HG03064 (cell line): ENCODE data around the gene RAB8B.
"Not testable (repeated sequence)": the region's sequence is repeated elsewhere in the genome, so short reads cannot be mapped to it uniquely, and the experiment has no call there.

ENCODE experiments used
- ATAC-seq: cut with Tn5 transposase; IDR thresholded peaks from one replicate; pipeline ENCODE4 v1.9.1; 2021; ENCODE audit warnings: low read depth; ENCODE audit not compliant: unreplicated experiment

The RAB8B gene

DNA sequence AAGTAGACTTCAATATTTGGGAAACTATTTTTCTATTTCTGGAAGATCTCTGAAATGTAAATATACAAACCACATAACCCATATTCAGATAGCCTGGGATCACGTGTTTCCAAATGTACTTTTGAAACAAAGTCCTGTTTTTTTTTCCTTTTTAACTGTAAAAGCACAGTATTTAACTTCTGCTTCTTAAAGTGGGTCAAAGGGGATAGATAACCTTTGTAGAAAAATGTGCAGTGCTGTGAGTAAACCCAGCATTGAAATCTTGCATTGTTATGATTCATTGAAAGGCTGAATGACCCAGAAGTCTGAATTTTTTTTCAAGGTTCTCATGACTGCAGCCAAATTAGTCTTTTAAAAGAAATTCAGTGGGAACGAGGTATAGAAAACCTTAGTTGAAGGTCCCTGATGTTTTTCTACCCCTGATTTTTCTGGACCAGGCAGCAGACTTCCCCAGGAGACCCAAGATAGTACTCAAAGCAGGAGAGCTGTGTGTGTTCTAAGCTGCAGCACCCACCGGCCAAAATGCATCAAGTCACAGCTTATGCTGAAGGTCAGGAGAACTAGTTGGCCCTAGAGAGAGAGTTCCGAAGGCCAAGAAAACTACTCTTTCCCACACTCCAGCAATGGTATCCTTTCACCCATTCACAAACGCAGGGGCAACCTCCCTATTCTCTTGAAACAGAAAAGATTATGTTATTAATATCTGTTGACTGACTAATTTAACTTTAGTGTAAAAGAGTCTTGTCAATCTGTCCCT lies 44.4 kb downstream of the RAB8B start:
- no peak for ATAC-seq

DNA sequence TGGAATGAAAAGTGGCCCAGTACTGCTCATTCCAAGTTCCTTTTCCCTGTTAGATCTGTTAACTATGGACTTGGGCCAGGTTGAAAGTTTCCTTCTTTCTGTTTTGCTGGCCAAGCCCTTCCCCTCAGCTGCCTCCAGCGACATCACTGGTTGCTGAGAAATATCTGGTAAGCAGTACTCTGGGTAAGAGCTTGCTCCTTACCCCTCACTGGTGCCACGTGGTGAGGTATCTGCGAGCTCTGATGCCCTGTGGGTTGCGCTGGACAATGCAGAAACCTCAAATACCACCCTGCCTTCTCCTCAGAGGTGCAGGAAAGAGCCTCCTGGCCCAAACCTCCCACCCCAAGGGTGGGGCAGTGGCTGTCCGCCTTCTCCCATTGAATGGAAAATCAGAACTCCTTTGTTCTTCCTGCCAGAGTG lies 45.1 kb downstream of the RAB8B start:
- no peak for ATAC-seq

DNA sequence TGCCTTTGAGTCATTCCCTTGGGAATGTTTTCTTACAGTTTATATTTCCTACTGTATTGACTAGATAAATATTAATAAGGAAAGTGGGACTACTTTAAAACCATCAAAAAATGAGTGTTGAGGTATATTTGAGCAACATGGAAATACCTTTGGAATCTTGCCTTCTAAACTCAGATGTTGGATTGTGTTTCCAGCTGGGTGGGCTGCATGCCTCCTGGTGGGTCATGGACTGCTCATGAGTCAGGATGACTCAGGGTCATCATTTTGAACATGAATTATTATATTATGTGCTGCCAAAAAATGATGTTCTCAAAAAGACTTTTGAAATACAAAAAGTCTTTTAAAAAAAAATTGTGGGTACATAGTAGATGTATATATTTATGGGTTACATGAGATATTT lies 46.9 kb downstream of the RAB8B start:
- ATAC-seq: no peak

DNA sequence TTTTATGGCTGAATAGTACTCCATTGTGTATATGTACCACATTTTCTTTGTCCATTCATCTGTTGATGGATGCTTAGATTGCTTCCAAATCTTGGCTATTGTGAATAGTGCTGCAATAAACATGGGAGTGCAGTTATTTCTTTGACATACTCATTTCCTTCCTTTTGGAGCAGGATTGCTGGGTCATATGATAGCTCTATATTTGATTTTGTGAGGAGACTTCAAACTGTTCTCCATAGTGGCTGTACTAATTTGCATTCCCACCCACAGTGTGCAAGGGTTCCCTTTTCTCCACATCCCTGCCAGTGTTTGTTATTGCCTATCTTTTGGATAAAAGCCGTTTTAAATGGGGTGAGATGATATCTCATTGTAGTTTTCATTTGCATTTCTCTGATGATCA lies 47.7 kb downstream of the RAB8B start:
- not testable (repeated sequence) for ATAC-seq

DNA sequence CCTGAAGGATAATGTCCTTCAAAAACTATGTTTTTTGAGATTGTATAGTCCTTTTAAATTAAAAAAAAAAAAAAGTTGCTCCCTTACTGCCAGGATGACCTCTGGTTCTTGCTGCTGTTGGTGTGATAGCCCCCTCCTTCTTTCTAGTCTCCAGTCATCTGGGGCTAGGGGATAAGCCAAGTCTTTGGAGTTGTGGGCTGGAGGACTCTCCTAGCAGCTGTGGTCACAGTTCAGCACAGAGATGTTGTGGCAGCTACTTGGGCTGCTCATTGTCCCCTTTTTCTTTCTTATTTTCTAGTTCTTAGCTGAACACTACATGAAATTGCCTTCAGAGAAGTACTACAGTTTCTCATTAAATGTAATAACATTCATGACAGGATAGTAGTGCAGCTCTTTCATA lies 48.8 kb downstream of the RAB8B start:
- no peak for ATAC-seq

DNA sequence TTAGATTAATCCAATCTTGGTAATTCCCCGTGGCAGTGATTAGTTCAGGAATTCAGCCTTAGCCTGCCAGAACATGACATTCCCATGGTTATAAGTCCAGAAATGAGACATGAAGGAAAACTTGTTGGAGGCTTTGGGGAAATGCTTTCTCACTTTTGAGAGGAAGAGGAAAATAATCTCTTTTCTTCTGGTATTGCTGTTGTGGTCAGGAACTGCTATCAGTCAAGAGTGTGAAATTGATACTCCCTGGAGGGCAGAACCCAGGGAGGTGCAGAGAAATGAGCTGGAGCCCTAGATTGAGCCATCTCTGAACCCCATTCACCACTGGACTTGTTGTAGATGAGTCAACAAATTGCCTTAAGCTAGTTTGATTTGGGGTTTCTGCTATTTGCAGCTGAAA lies 49.4 kb downstream of the RAB8B start:
- no peak for ATAC-seq

DNA sequence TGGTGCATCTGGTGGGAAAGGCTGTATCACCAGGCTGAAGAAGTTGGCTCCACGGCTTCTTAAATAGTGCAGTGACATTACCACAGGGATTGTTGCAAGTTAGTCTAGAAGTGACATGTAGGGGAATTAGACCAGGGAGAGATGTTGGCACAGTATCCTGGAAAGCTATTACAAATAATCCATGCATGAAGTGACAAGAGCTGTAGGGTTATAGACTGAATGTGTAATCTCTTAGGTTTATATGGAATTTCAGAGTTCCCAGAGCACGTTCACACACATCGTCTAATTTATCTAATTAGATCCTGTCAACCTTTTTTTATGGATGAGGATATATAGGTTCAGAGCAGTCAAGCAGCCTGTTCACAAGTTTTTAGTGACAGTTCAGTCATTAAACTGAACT lies 50.7 kb downstream of the RAB8B start:
- no peak for ATAC-seq

DNA sequence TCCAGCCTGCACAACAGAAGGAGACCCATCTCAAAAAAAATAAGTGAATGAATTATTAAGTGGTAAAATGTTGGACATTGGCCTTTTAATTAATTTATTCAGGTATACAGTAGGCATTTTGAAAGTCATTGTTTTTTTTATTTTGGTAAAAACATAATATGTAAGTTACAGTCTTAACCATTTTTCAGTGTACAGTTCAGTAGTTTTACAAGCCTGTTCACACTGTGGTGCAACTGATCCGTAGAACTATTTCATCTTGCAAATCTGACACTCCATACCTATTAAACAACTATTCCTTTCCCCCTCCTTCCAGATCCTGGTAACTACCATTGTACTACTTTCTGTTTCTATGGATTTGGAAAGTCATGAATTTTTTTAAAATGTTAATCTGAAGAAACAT lies 51.9 kb downstream of the RAB8B start:
- no peak for ATAC-seq

DNA sequence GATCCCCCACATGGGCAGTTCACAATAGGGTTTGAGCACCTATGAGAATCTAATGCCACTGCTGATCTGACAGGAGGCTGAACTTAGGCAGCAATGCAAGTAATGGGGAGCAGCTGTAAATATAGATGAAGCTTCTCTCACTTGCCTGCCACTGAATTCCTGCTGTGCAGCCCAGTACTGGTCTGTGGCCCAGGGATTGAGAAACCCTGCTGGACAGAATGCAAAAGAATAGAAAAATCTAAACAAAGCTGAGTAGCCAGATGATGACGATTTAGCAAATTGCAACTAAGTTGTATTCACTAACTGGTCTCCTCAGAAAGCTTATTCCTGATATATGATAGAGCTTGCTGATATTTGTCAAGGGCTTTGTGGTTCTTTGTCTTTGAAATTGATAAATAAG lies 53.7 kb downstream of the RAB8B start:
- ATAC-seq: no peak

DNA sequence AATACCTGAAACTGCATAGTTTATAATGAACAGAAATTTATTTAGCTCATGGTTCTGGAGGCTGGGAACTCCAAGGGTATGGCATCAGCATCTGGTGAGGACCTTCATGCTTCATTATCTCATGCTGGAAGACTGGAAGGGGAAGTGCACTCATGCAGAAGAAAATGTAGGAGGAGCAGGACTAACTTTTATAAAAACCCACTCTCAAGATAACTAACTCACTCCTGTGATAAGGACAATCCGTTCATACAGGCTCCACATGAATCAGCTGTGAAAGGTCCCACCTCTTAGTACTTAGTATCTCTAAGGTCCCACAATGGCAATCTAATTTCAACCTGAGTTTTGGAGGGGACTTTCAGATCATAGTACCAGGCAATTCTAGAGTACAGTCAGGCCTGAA lies 54.4 kb downstream of the RAB8B start:
- no peak for ATAC-seq

DNA sequence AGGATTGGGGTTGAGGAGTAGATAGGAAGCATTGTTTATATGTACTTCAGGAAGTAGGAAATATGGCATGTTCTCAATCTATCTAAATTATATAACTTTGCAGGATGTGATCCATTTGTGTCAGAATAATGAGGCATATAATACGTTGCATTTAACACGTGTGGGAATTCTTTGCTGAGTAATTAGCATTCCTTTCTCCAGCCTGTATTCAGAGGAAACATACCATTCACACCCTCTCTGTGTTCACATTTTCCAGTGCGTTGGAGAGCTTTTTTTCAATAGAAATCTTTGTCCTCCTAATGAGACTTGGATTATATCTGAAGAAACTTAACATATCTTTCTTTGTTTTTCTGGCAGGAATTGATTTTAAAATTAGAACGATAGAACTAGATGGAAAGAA lies 55.0 kb downstream of the RAB8B start:
- no peak for ATAC-seq

DNA sequence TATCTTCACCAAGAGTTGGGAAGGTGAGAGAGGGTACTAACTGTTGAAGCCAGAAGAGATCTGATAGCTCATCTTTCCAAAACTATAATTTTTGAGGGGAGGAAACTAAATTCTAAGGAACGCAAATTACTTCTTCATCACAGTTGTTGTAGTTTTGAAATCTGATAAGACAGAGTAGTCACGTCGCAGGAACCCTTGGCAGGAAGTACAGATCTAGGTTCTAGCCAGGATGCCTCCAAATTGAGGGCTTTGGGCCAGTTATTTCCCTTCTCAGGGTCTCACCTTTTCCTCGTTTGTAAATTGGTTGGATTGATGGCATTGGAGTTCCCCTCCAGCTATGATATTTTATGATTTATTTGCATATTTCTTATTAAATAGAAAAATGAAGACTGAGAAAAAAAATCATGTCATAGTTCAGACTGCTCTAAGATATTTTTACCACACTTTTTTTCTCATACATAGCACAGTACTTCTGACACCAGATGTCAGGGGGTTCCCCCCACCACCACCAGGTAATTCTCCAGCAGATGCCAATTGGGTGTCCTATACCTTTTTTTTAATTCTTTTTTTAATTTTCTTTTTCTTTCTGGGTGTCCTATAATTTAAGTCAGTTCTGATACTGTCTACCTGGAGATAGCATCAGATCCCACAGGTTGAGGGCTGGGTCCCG lies 55.7 kb downstream of the RAB8B start:
- ATAC-seq: no peak

DNA sequence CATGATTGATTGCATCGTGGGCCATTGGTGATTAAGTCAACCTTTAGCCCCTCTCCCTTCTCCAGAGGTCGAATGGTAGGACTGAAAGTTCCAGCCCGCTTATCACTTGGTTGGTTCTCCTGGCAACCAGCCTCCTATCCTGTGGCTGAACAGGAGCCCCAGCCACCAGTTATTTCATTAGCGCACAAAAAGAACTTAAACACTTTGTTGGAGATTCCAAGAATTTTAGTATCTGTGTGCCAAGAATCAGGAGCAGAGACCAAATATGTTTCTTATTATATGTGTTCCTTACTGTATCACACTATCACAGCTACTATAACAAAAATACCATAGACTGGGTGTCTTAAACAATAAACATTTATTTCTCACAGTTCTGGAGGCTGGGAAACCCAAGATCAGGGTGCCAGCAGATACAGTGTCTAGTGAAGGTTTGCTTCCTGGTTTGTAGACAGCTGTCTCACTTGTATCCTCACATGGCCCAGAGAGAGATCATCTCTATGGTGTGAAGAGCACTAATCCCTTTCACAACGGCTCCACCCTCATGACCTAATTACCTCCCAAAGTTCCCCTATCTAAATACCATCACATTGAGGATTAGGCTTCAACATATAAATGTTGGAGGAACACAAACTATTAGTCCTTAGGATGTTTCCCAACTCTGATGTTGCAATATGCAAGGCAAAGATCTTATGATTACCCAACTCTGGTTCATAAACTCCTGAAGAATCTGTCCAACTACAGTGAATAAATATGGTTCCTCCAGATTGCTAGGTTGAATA lies 57.5 kb downstream of the RAB8B start:
- ATAC-seq: no peak

DNA sequence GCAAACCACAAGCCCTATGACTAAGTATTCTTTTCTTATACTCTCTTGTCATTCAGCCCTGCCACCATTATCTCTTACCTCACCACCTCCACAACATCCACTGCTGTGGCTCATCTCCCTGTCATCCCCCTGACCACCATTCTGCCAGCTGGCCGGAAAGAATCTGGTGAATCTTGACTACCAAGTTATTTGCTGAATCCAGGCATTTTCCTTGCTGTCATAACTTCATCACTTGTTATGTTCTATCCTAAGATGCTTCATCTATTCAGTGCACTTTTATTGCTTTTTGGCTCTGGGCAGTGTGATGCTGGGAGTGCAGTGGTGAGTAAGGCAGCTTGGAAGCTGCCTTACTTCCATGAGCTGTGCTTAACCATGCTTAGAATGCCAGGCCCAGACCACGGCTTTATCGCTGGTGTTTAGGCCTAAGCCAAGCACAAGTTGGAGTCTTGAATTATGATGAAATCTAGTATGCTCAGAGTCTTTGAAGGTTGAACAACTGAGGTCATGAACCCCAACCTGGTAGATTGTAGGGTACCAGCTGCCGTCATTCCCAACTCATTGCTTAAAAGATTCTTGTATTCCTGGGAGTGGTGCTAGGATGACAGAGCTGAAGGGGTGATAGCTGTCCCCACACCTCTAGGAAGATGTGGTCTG lies 61.0 kb downstream of the RAB8B start:
- ATAC-seq: no peak

DNA sequence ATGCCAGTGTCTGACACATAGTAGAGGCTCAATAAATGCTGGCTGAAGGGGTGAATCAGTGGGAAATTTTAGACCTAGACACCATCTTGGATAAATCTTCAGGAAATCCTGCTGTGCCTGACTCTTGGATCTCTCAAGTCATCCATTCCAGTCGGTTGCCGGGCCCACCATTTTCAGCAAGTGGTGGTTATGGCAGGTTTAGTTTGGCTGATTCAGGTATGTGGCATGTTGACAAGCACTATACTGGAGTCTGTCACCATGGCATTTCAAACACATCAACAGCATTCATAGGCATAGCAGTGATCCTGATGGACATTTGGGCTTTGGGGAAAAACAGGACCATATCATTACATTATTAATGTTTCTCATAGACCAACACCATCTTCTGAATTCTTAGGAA lies 62.3 kb downstream of the RAB8B start:
- ATAC-seq: no peak

DNA sequence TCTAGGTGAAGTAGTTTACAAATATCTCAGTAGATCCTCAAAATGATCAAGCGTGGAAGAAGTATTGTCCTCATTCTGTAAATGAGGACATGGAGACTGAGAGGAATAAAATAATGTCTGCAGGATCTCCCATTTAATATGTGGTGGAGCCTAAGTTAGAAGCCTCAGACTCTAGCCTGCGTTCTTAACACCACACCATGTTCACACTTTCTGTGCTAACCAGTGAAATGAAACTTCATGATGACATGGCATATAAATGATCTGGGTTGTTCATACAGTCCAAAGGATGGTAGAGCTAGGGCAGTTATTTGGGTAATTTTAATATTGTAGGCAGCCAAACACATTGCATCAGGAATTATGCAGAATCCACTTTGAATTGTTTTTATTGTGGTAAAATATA lies 62.9 kb downstream of the RAB8B start:
- ATAC-seq: no peak

DNA sequence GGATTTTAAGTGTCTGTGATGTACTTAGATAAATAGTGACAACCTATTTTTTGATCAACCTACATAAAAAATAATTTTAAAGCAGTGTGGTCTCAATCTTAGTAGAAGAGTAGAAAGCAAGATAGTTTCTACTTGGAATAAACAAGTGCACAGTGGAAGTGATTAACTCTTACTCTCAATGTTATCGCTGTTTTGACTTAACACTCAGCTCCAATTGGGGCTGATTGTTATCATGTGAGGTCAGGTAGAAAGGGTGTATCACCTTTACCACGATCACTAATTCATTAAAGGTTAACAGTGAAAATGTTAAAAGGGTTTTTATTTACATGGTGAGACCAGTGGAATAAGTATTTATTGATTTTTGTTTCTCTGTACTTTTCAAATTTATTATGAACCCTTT lies 65.6 kb downstream of the RAB8B start:
- no peak for ATAC-seq

DNA sequence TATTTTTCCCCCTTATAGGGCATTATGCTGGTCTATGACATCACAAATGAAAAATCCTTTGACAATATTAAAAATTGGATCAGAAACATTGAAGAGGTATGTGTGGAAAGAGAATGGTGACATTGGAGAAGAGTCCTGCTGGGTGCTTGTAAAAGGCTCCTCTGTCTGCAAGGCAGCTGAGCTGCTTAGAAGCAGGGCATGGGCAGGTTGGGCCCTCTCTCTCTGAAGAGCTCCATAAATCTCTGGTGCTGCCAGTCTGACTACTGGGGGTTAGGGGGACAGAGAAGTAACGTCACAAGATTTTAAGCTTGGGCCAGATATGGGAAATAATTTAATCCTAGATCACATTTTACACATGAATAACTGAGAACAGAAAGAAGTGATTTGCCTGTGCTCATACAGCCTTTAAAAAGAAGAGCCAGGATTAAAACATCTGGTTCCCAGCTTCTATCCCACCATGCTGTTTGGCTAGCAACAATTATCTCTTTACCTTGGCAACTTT lies 66.1 kb downstream of the RAB8B start:
- no peak for ATAC-seq

DNA sequence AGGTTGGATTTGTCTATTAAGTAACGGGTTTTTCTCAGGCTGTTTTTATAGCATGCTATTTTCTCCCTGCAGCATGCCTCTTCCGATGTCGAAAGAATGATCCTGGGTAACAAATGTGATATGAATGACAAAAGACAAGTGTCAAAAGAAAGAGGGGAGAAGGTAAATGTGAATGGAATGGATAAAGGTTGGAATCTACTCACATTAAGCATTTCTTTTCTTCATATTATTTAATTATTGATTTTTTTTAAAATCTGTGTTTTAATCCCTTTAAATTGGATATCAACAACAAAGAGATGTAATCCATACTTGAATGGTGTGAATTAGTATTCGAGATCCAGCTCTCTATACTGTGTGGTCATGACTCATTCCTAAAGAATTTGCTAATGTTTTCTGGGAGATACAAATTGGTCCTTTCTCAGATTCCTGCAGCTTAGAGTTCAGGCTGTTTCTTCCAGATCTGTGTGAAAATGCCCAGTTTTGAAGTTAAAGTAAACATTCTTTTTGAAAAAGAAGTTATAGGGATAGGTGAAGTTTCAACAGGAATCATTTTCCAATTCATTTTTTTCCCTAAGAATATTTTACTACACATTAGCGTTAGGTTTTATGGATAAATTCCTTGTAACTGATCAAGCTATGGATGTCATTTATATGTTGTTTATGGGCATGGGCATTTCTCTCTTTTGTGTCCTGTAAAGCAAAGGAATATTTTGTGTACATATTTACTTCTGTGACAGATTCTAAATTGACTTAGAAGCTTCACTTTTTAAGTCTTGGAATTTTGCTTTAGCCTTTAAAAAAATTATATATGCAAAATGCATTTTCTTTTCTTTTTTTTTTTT lies 67.2 kb downstream of the RAB8B start:
- no peak for ATAC-seq

DNA sequence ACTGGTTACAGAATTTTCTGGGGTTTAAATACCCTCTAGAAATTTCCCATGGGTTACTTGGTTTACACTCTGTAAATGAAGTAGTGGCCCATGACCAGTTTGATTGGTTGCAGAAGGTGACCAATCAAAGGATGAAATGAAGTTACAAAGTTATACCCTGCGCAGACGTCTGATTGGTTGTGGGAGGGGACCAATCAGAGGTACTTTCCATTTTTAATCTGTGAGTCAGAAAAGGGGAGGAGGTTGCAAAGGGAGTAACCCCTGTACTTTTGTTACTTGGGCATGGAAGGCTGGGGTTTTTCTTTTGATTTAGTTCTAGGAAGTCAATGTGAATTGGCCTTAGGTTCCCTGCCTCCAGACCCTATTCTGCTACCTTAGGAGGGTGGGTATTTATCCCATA lies 69.3 kb downstream of the RAB8B start:
- ATAC-seq: no peak
